Activated CD4-positive, alpha-beta memory T cell treated with anti-CD3 and anti-CD28 coated beads, Interleukin-2, amount 10 ng/mL, durations not matched to agents 7 days and 5 days (primary cell): ENCODE results near the gene HACD2. TPM values are rescaled to one million over a fixed set of nuclear protein-coding genes. Genes with fewer than 3 reads are reported as not detected.

Source experiments
- total RNA-seq, 2 experiments: library from RNA; stranded (reverse); gene quantifications; one replicate each; pipeline ENCODE4 v1.2.3, GENCODE V29; 2021

HACD2 gene
- total RNA-seq, 2 experiments from 2014 or later, result 21.0 to 23.2 TPM

Other genes with a start within 250 kb of the HACD2 start
- not detected for gene ADCY5, start 136.0 kb downstream of the HACD2 start, total RNA-seq